IMR-90 (cell line): ENCODE measurements around the gene EPS15. TPM values are rescaled to one million over a fixed set of nuclear protein-coding genes. Genes with fewer than 3 reads are reported as not detected.

Source experiments
- ATAC-seq: fragments of 200-7000 bp; cut with Tn5 transposase; 2 replicates; pipeline ENCODE4 v1.9.1; 2020; ENCODE audit warnings: low read depth, mild to moderate bottlenecking, moderate library complexity
- BruUV-seq: library from RNA; stranded (reverse); fragments of 400-500 nt; replicated peaks from 2 replicates; lab custom pipeline; 2021; lab: Mats Ljungman, UMichigan
- CTCF ChIA-PET: fragments of 300-600 bp; formaldehyde crosslinking; extraction: SDS; loops from one replicate; lab custom pipeline; 2021; ENCODE audit warnings: antibody characterized with exemption; lab: Yijun Ruan, JAX
- POLR2A ChIA-PET: fragments of 300-600 bp; sonication (Branson Sonifier 250); formaldehyde crosslinking; loops from one replicate; lab custom pipeline; 2022; ENCODE audit warnings: antibody characterized with exemption; ENCODE audit not compliant: unreplicated experiment; lab: Charles Lee
- DNase-seq: peaks from one replicate; pipeline ENCODE4 v3.0.0; 2013
- H2AFZ ChIP-seq: replicated peaks from 2 replicates; pipeline ENCODE3; 2013; ENCODE audit warnings: low read length, mild to moderate bottlenecking; ENCODE audit not compliant: poor library complexity
- H2AK5ac ChIP-seq: 2 replicates; pipeline ENCODE4 v1.6.1; 2013; ENCODE audit warnings: low read depth, low read length, inconsistent platforms
- H2AK9ac ChIP-seq: replicated peaks from 2 replicates; pipeline ENCODE3; 2013; ENCODE audit warnings: mild to moderate bottlenecking, low read depth, low read length, moderate library complexity; ENCODE audit not compliant: poor library complexity
- H2BK120ac ChIP-seq: 2 replicates; pipeline ENCODE4 v1.6.1; 2013; ENCODE audit warnings: low read depth, low read length, inconsistent platforms
- H2BK15ac ChIP-seq: 3 replicates; pipeline ENCODE4 v1.6.1; 2013; ENCODE audit warnings: low read depth, low read length, inconsistent platforms
- H2BK20ac ChIP-seq: 2 replicates; pipeline ENCODE4 v1.6.1; 2013; ENCODE audit warnings: low read depth, mild to moderate bottlenecking, inconsistent platforms, low read length, moderate library complexity
- H2BK5ac ChIP-seq: 2 replicates; pipeline ENCODE4 v1.6.1; 2013; ENCODE audit warnings: mild to moderate bottlenecking, low read depth, low read length, inconsistent platforms; ENCODE audit not compliant: poor library complexity, severe bottlenecking
- H3K14ac ChIP-seq: replicated peaks from 2 replicates; pipeline ENCODE4 v1.6.1; 2013; ENCODE audit warnings: low read depth, low read length, inconsistent platforms
- H3K18ac ChIP-seq: 2 replicates; pipeline ENCODE4 v1.6.1; 2013; ENCODE audit warnings: low read depth, low read length, control low read depth
- H3K23ac ChIP-seq: 2 replicates; pipeline ENCODE4 v1.6.1; 2013; ENCODE audit warnings: low read depth, low read length, inconsistent platforms
- H3K27ac ChIP-seq: 2 replicates; pipeline ENCODE4 v1.5.1; 2013; ENCODE audit warnings: mild to moderate bottlenecking, control low read depth, low read length; ENCODE audit not compliant: insufficient read depth
- H3K27me3 ChIP-seq: 2 replicates; pipeline ENCODE4 v1.6.1; 2013; ENCODE audit warnings: low read length; ENCODE audit not compliant: control insufficient read depth, insufficient read depth
- H3K36me3 ChIP-seq: 2 replicates; pipeline ENCODE4 v1.6.1; 2013; ENCODE audit warnings: low read length, mixed read lengths; ENCODE audit not compliant: control insufficient read depth, insufficient read depth
- H3K4ac ChIP-seq: 2 replicates; pipeline ENCODE4 v1.6.1; 2013; ENCODE audit warnings: low read depth, low read length, inconsistent platforms
- H3K4me1 ChIP-seq: 2 replicates; pipeline ENCODE4 v1.6.1; 2013; ENCODE audit warnings: low read length, mixed read lengths; ENCODE audit not compliant: control insufficient read depth, insufficient read depth
- H3K4me2 ChIP-seq: 2 replicates; pipeline ENCODE4 v1.6.1; 2013; ENCODE audit warnings: low read depth, mild to moderate bottlenecking, control low read depth, low read length, moderate library complexity
- H3K4me3 ChIP-seq: 2 replicates; pipeline ENCODE4 v1.5.1; 2013; ENCODE audit warnings: low read depth, mild to moderate bottlenecking, control low read depth, low read length, moderate library complexity; ENCODE audit not compliant: insufficient read depth
- H3K56ac ChIP-seq: 2 replicates; pipeline ENCODE4 v1.6.1; 2013; ENCODE audit warnings: low read length, inconsistent platforms; ENCODE audit not compliant: insufficient read depth; ENCODE audit errors: extremely low read depth
- H3K79me1 ChIP-seq, 2 experiments: 2 replicates each; pipeline ENCODE4 v1.6.1; 2013; ENCODE audit warnings: low read length in 2 of 2, inconsistent platforms in 1 of 2, low read depth in 1 of 2
- H3K9ac ChIP-seq: 2 replicates; pipeline ENCODE4 v1.6.1; 2013; ENCODE audit warnings: low read depth, low read length, control low read depth
- H3K9me1 ChIP-seq: 2 replicates; pipeline ENCODE4 v1.6.1; 2013; ENCODE audit warnings: low read length, inconsistent platforms; ENCODE audit not compliant: insufficient read depth
- H3K9me3 ChIP-seq: 2 replicates; pipeline ENCODE4 v1.6.1; 2013; ENCODE audit warnings: low read length; ENCODE audit not compliant: control insufficient read depth, insufficient read depth
- H4K20me1 ChIP-seq: 2 replicates; pipeline ENCODE4 v1.6.1; 2013; ENCODE audit warnings: low read length, inconsistent platforms; ENCODE audit not compliant: insufficient read depth
- H4K5ac ChIP-seq: 2 replicates; pipeline ENCODE4 v1.6.1; 2013; ENCODE audit warnings: mild to moderate bottlenecking, low read depth, low read length, control low read depth
- H4K8ac ChIP-seq, 2 experiments: 2 replicates each; pipeline ENCODE4 v1.6.1; 2013; ENCODE audit warnings: low read depth in 2 of 2, low read length in 2 of 2, control low read depth in 1 of 2, inconsistent platforms in 1 of 2
- H4K91ac ChIP-seq: 2 replicates; pipeline ENCODE4 v1.6.1; 2013; ENCODE audit warnings: low read depth, low read length, inconsistent platforms; ENCODE audit not compliant: insufficient read depth
- CEBPB ChIP-seq: IDR thresholded peaks from 2 replicates; pipeline ENCODE4 v1.6.1; 2012; ENCODE audit warnings: low read depth, low read length, improper control_type of control experiment
- FOS ChIP-seq: fragments of 150-350 bp; IDR thresholded peaks from 2 replicates; pipeline ENCODE4 v1.6.1; 2016; ENCODE audit warnings: low read depth, low read length
- MXI1 ChIP-seq: IDR thresholded peaks from 2 replicates; pipeline ENCODE4 v1.6.1; 2012; ENCODE audit warnings: low read depth, mild to moderate bottlenecking, low read length, moderate library complexity, borderline replicate concordance
- NFE2L2 ChIP-seq: fragments of 150-350 bp; IDR thresholded peaks from 2 replicates; pipeline ENCODE4 v1.6.1; 2016; ENCODE audit warnings: low read depth, mild to moderate bottlenecking, low read length
- POLR2A ChIP-seq: IDR thresholded peaks from 2 replicates; pipeline ENCODE4 v1.6.1; 2012; ENCODE audit warnings: mild to moderate bottlenecking, low read depth, low read length
- RAD21 ChIP-seq: IDR thresholded peaks from 2 replicates; pipeline ENCODE4 v1.6.1; 2012; ENCODE audit warnings: low read length, improper control_type of control experiment
- WGBS, 2 experiments: methylation state at CpG; one replicate each; pipeline versions ENCODE4 v1.1.5 to v1.1.7; 2013; ENCODE audit warnings: missing lambda C conversion rate in 2 of 2; ENCODE audit not compliant: insufficient read length in 1 of 2; ENCODE audit errors: extremely low coverage in 2 of 2; 5-methylcytosine and 5-hydroxymethylcytosine counted together
- dilution Hi-C: fragments of 300-500 bp; cut with HindIII; formaldehyde crosslinking; loops from one replicate; pipeline ENCODE4 v1.14.3; 2018; ENCODE audit warnings: low sequenced_read_pairs; ENCODE audit not compliant: unreplicated experiment
- in situ Hi-C: fragments of 300-500 bp; cut with MboI; formaldehyde crosslinking; loops from 3 replicates; pipeline ENCODE4 v1.14.3; 2019; ENCODE audit warnings: low sequenced_read_pairs, inconsistent platforms, mixed read lengths
- intact Hi-C: fragments of 100-400 bp; cut with micrococcal nuclease; formaldehyde crosslinking; loops from 2 replicates; pipeline ENCODE4 v1.10.0; 2022
- polyA plus RNA-seq, 3 experiments: library from polyadenylated mRNA; depleted of rRNA; stranded (reverse); fragments of >200 nt; gene quantifications; 2 replicates each; pipeline ENCODE4 v1.2.3, GENCODE V29; 2012; ENCODE audit warnings: low replicate concordance in 1 of 3
- total RNA-seq: library from RNA; depleted of rRNA; stranded (reverse); fragments of >200 nt; gene quantifications from 2 replicates; pipeline ENCODE4 v1.2.3, GENCODE V29; 2012
- TF ChIP-seq, protein P1 (sequence below): fragments of 150-350 bp; IDR thresholded peaks from 2 replicates; pipeline ENCODE4 v1.6.1; 2017; ENCODE audit warnings: mild to moderate bottlenecking, antibody characterized with exemption, low read length, low read depth
- TF ChIP-seq, protein P2 (sequence below): conservative IDR thresholded peaks from 2 replicates; pipeline ENCODE4 v1.5.1; 2012; ENCODE audit warnings: mild to moderate bottlenecking, low read depth, low read length, improper control_type of control experiment

Gene EPS15
- total and polyA plus RNA-seq, 2 of the 4 experiments (the other 2 are of a cell fraction): 17.6 to 38.0 TPM

DNA sequence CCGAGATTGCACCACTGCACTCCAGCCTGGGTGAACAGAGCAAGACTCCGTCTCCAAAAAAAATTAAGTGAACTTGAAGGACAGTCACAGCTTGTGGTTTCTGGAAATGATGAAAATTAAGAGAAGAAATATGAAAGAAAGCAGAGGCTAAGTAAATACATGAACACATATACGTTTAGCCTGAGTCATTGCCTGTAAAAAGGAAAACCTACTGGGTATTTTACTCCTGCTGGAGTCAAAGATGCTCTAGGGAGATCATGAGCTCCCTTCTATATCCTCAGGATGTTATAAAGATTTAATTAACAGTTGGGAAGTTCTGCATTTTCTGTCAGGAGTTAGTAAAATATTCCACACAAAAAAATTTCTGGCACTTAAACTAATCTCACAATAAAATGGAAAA is 145.2 kb downstream of the EPS15 start:
- TF ChIP-seq POLR2A: no peak
- no peak for TF ChIP-seq RAD21
- TF ChIP-seq NFE2L2: no peak
- no peak for TF ChIP-seq MXI1
- TF ChIP-seq, protein P1, sequence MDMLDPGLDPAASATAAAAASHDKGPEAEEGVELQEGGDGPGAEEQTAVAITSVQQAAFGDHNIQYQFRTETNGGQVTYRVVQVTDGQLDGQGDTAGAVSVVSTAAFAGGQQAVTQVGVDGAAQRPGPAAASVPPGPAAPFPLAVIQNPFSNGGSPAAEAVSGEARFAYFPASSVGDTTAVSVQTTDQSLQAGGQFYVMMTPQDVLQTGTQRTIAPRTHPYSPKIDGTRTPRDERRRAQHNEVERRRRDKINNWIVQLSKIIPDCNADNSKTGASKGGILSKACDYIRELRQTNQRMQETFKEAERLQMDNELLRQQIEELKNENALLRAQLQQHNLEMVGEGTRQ: no peak
- no peak for TF ChIP-seq FOS
- no peak for TF ChIP-seq CEBPB
- TF ChIP-seq, protein P2, sequence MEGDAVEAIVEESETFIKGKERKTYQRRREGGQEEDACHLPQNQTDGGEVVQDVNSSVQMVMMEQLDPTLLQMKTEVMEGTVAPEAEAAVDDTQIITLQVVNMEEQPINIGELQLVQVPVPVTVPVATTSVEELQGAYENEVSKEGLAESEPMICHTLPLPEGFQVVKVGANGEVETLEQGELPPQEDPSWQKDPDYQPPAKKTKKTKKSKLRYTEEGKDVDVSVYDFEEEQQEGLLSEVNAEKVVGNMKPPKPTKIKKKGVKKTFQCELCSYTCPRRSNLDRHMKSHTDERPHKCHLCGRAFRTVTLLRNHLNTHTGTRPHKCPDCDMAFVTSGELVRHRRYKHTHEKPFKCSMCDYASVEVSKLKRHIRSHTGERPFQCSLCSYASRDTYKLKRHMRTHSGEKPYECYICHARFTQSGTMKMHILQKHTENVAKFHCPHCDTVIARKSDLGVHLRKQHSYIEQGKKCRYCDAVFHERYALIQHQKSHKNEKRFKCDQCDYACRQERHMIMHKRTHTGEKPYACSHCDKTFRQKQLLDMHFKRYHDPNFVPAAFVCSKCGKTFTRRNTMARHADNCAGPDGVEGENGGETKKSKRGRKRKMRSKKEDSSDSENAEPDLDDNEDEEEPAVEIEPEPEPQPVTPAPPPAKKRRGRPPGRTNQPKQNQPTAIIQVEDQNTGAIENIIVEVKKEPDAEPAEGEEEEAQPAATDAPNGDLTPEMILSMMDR: no peak
- H2AFZ ChIP-seq: no peak overlapping the region
- no peaks in the 10 kb centered on the region for H4K20me1 ChIP-seq
- no peak overlapping the region for H3K4ac ChIP-seq
- no peaks in the 10 kb centered on the region for H3K4me1 ChIP-seq
- no peak overlapping the region for H4K5ac ChIP-seq
- H2BK20ac ChIP-seq: no peak overlapping the region
- H3K56ac ChIP-seq: no peak overlapping the region
- no peak overlapping the region for H3K14ac ChIP-seq
- no peak overlapping the region for H3K18ac ChIP-seq
- H4K91ac ChIP-seq: no peak overlapping the region
- H3K27me3 ChIP-seq: no peaks in the 10 kb centered on the region
- intact Hi-C loops: no loop called here
- no peak overlapping the region for H3K27ac ChIP-seq
- no peak overlapping the region for H3K9ac ChIP-seq
- dilution Hi-C loops: no loop called here
- peaks cover 0 to 2% of the 10 kb centered on the region in 2 experiments; a peak in 1 of 4 replicates for H3K79me1 ChIP-seq
- in situ Hi-C loops: no loop called here
- H3K4me3 ChIP-seq: no peak overlapping the region
- H2BK120ac ChIP-seq: no peak overlapping the region
- H2BK15ac ChIP-seq: no peak overlapping the region
- peaks cover 3% of the 10 kb centered on the region; the same call in 1 of the 2 replicates for H3K9me1 ChIP-seq
- no TSS peak for BruUV-seq
- DNase-seq (peak; percentile 5), ATAC-seq (no peak)
- no peak overlapping the region for H3K23ac ChIP-seq
- CTCF ChIA-PET: no interaction called here
- H2BK5ac ChIP-seq: no peak overlapping the region
- H2AK9ac ChIP-seq: no peak overlapping the region
- no peak overlapping the region for H3K4me2 ChIP-seq
- POLR2A ChIA-PET: no interaction called here
- no peaks in the 10 kb centered on the region for H3K9me3 ChIP-seq
- no peak overlapping the region for H4K8ac ChIP-seq
- H2AK5ac ChIP-seq: no peak overlapping the region
- H3K36me3 ChIP-seq: peaks cover 12% of the 10 kb centered on the region
- no CpG with 5 or more reads among the region's 3 CpGs for WGBS, 2 experiments
